Amniotic stem cell (primary cell): ENCODE results near the gene SFMBT2.

Experiments
- DNase-seq: peaks from one replicate; lab custom pipeline; 2025; lab: John Stamatoyannopoulos, UW

Gene SFMBT2

GRCh38 chr10:7298495-7298894 lies 112.3 kb downstream of the SFMBT2 start:
- no peak for DNase-seq

- no peak for DNase-seq
Measured at GRCh38 chr10:7297094-7297493, 113.7 kb downstream of the SFMBT2 start.

- DNase-seq = no peak
Measured at GRCh38 chr10:7296648-7297047, 114.2 kb downstream of the SFMBT2 start.

GRCh38 chr10:7296076-7296475 lies 114.8 kb downstream of the SFMBT2 start:
- no peak for DNase-seq

- no peak for DNase-seq
Measured at GRCh38 chr10:7293378-7293920, 117.4 kb downstream of the SFMBT2 start.

GRCh38 chr10:7291487-7292270 lies 119.2 kb downstream of the SFMBT2 start:
- no peak for DNase-seq

- DNase-seq = no peak
Measured at GRCh38 chr10:7288060-7288690, 122.7 kb downstream of the SFMBT2 start.

GRCh38 chr10:7287377-7287776 lies 123.5 kb downstream of the SFMBT2 start:
- DNase-seq = no peak

GRCh38 chr10:7285522-7286322 lies 125.1 kb downstream of the SFMBT2 start:
- no peak for DNase-seq

- no peak for DNase-seq
Measured at GRCh38 chr10:7283246-7283645, 127.6 kb downstream of the SFMBT2 start.

GRCh38 chr10:7282457-7282856 lies 128.4 kb downstream of the SFMBT2 start:
- DNase-seq = no peak

- DNase-seq = no peak
Measured at GRCh38 chr10:7281429-7281828, 129.4 kb downstream of the SFMBT2 start.

- no peak for DNase-seq
Measured at GRCh38 chr10:7279303-7279702, 131.5 kb downstream of the SFMBT2 start.

- DNase-seq = no peak
Measured at GRCh38 chr10:7277867-7278266, 133.0 kb downstream of the SFMBT2 start.

GRCh38 chr10:7277432-7277831 lies 133.4 kb downstream of the SFMBT2 start:
- no peak for DNase-seq

- no peak for DNase-seq
Measured at GRCh38 chr10:7275761-7276440, 134.9 kb downstream of the SFMBT2 start.

- DNase-seq = no peak
Measured at GRCh38 chr10:7274293-7274692, 136.5 kb downstream of the SFMBT2 start.

- DNase-seq = no peak
Measured at GRCh38 chr10:7272008-7272407, 138.8 kb downstream of the SFMBT2 start.

- DNase-seq = no peak
Measured at GRCh38 chr10:7269988-7270387, 140.8 kb downstream of the SFMBT2 start.

- no peak for DNase-seq
Measured at GRCh38 chr10:7267142-7267541, 143.7 kb downstream of the SFMBT2 start.

GRCh38 chr10:7265396-7266123 lies 145.3 kb downstream of the SFMBT2 start:
- no peak for DNase-seq
